ENCODE data around the gene LCMT2.
"Not testable (repeated sequence)": the region's sequence is repeated elsewhere in the genome, so short reads cannot be mapped to it uniquely, and the experiment has no call there.

The LCMT2 gene

GRCh38 chr15:43293432-43293831 lies 36.9 kb downstream of the LCMT2 start:
- Histone ChIP-seq H3K4me2 (no peak overlapping the region), H3K9ac (no peak overlapping the region), H2AFZ (ENCODE audit: low read depth) (no peak overlapping the region), H4K20me1 (ENCODE audit: insufficient read depth) (no peaks in the 10 kb centered on the region), H3K4me3 (IDR thresholded peaks at IDR 0.05; ENCODE audit: insufficient read depth, low read depth, low read length) (no peak overlapping the region), H3K4me1 (ENCODE audit: low read depth, poor library complexity, severe bottlenecking) (no peaks in the 10 kb centered on the region), H3K36me3 (ENCODE audit: insufficient read depth) (no peaks in the 10 kb centered on the region), H3K27ac (no peak overlapping the region), H3K27me3 (ENCODE audit: insufficient read depth, low read depth) (no peaks in the 10 kb centered on the region), H3K79me2 (ENCODE audit: insufficient read depth, low read depth) (no peaks in the 10 kb centered on the region)
- TF ChIP-seq CTCF (conservative IDR thresholded peaks at IDR 0.05; ENCODE audit: low read depth, low read length) = no peak

- H3K27ac ChIP-seq = no peak overlapping the region
- no peaks in the 10 kb centered on the region for H3K36me3 ChIP-seq (ENCODE audit: insufficient read depth)
- no peak overlapping the region for H3K9ac ChIP-seq
- H3K4me1 ChIP-seq (ENCODE audit: low read depth, poor library complexity, severe bottlenecking) = no peaks in the 10 kb centered on the region
- no peaks in the 10 kb centered on the region for H4K20me1 ChIP-seq (ENCODE audit: insufficient read depth)
- H3K79me2 ChIP-seq (ENCODE audit: insufficient read depth, low read depth) = no peaks in the 10 kb centered on the region
- H3K27me3 ChIP-seq (ENCODE audit: insufficient read depth, low read depth) = no peaks in the 10 kb centered on the region
- no peak overlapping the region for H3K4me2 ChIP-seq
- H3K4me3 ChIP-seq (IDR thresholded peaks at IDR 0.05; ENCODE audit: insufficient read depth, low read depth, low read length) = no peak overlapping the region
- no peak for TF ChIP-seq CTCF (conservative IDR thresholded peaks at IDR 0.05; ENCODE audit: low read depth, low read length)
- H2AFZ ChIP-seq (ENCODE audit: low read depth) = no peak overlapping the region
Measured at GRCh38 chr15:43292375-43293078, 37.8 kb downstream of the LCMT2 start.

GRCh38 chr15:43289656-43290055 lies 40.7 kb downstream of the LCMT2 start:
- H3K27ac ChIP-seq; H2AFZ ChIP-seq (ENCODE audit: low read depth); H3K4me1 ChIP-seq (ENCODE audit: low read depth, poor library complexity, severe bottlenecking); H3K4me2 ChIP-seq; H3K9ac ChIP-seq; H3K36me3 ChIP-seq (ENCODE audit: insufficient read depth); H3K79me2 ChIP-seq (ENCODE audit: insufficient read depth, low read depth); H3K27me3 ChIP-seq (ENCODE audit: insufficient read depth, low read depth); H4K20me1 ChIP-seq (ENCODE audit: insufficient read depth); H3K4me3 ChIP-seq (IDR thresholded peaks at IDR 0.05; ENCODE audit: insufficient read depth, low read depth, low read length): not testable (repeated sequence)

GRCh38 chr15:43287254-43287653 lies 43.1 kb downstream of the LCMT2 start:
- Histone ChIP-seq H2AFZ (ENCODE audit: low read depth) (no peak overlapping the region), H3K4me1 (ENCODE audit: low read depth, poor library complexity, severe bottlenecking) (peaks cover 4% of the 10 kb centered on the region), H3K27ac (no peak overlapping the region), H3K36me3 (ENCODE audit: insufficient read depth) (no peaks in the 10 kb centered on the region), H3K27me3 (ENCODE audit: insufficient read depth, low read depth) (no peaks in the 10 kb centered on the region), H3K79me2 (ENCODE audit: insufficient read depth, low read depth) (no peaks in the 10 kb centered on the region), H3K4me3 (IDR thresholded peaks at IDR 0.05; ENCODE audit: insufficient read depth, low read depth, low read length) (no peak overlapping the region), H4K20me1 (ENCODE audit: insufficient read depth) (no peaks in the 10 kb centered on the region), H3K9ac (no peak overlapping the region), H3K4me2 (no peak overlapping the region)
- TF ChIP-seq CTCF (conservative IDR thresholded peaks at IDR 0.05; ENCODE audit: low read depth, low read length) = no peak

GRCh38 chr15:43286074-43286473 lies 44.3 kb downstream of the LCMT2 start:
- no peak overlapping the region for H3K4me2 ChIP-seq
- peaks cover 4% of the 10 kb centered on the region for H3K4me1 ChIP-seq (ENCODE audit: low read depth, poor library complexity, severe bottlenecking)
- H2AFZ ChIP-seq (ENCODE audit: low read depth) = peak overlapping the region; percentile 9; the same call in 1 of the 2 replicates
- H3K9ac ChIP-seq = no peak overlapping the region
- H3K36me3 ChIP-seq (ENCODE audit: insufficient read depth) = no peaks in the 10 kb centered on the region
- H3K27me3 ChIP-seq (ENCODE audit: insufficient read depth, low read depth) = no peaks in the 10 kb centered on the region
- no peaks in the 10 kb centered on the region for H3K79me2 ChIP-seq (ENCODE audit: insufficient read depth, low read depth)
- no peak overlapping the region for H3K27ac ChIP-seq
- no peak for TF ChIP-seq CTCF (conservative IDR thresholded peaks at IDR 0.05; ENCODE audit: low read depth, low read length)
- H4K20me1 ChIP-seq (ENCODE audit: insufficient read depth) = no peaks in the 10 kb centered on the region
- no peak overlapping the region for H3K4me3 ChIP-seq (IDR thresholded peaks at IDR 0.05; ENCODE audit: insufficient read depth, low read depth, low read length)
